HCT116 (cell line): ENCODE measurements around the gene ABCG1. TPM values are rescaled to one million over a fixed set of nuclear protein-coding genes. Genes with fewer than 3 reads are reported as not detected.

ENCODE experiments used
- ATAC-seq: fragments of 200-7000 bp; cut with Tn5 transposase; 2 replicates; pipeline ENCODE4 v1.9.1; 2020; ENCODE audit warnings: mild to moderate bottlenecking, moderate library complexity
- BruUV-seq: library from RNA; stranded (reverse); fragments of 400-500 nt; replicated peaks from 2 replicates; lab custom pipeline; 2021; lab: Mats Ljungman, UMichigan
- CTCF ChIA-PET: fragments of 300-600 bp; sonication (Branson Sonifier 250); formaldehyde crosslinking; loops from one replicate; lab custom pipeline; 2021; ENCODE audit warnings: antibody characterized with exemption; lab: Charles Lee
- POLR2A ChIA-PET: fragments of 300-600, 350-600 bp; sonication (Branson Sonifier 250); formaldehyde crosslinking; loops from one replicate; lab custom pipeline; 2021; ENCODE audit warnings: antibody characterized with exemption; lab: Charles Lee
- RAD21 ChIA-PET, 2 experiments: fragments of 300-600 bp; sonication (Branson Sonifier 250); formaldehyde crosslinking; loops; one replicate each; lab custom pipeline; 2023; ENCODE audit warnings: low total read pairs in 2 of 2; ENCODE audit not compliant: uncharacterized antibody in 2 of 2, unreplicated experiment in 2 of 2, low non-redundant PET in 1 of 2; lab: Charles Lee
- DNase-seq: peaks from one replicate; pipeline ENCODE4 v3.0.0-alpha.2; 2010; ENCODE audit warnings: low read depth, low spot score
- H2AFZ ChIP-seq: fragments of 200-600 bp; shearing (Covaris generic), sonication (generic); 2 replicates; pipeline ENCODE4 v1.6.1; 2017; ENCODE audit warnings: low read depth, mixed run types, mixed read lengths, antibody characterized with exemption, low read length; ENCODE audit not compliant: poor library complexity, severe bottlenecking
- H3K27ac ChIP-seq: 2 replicates; pipeline ENCODE4 v1.5.1; 2012; ENCODE audit warnings: low read depth, low read length
- H3K27me3 ChIP-seq: fragments of 200-600 bp; sonication (generic); 2 replicates; pipeline ENCODE4 v1.6.1; 2016; ENCODE audit warnings: mixed run types, low read length, mixed read lengths; ENCODE audit not compliant: insufficient read depth
- H3K36me3 ChIP-seq, 2 experiments: fragments of 200-500 bp in 1 of 2; fragments of 200-600 bp in 1 of 2; sonication (Bioruptor generic) in 1 of 2; sonication (generic) in 1 of 2; 2 replicates each; pipeline versions ENCODE4 v1.5.1 to v1.6.1; 2014 to 2016; ENCODE audit warnings: low read length in 2 of 2, inconsistent platforms in 1 of 2, mixed read lengths in 1 of 2, mixed run types in 1 of 2; ENCODE audit not compliant: insufficient read depth in 2 of 2, control insufficient read depth in 1 of 2
- H3K4me1 ChIP-seq, 2 experiments: fragments of 200-600 bp in 1 of 2; sonication (generic) in 1 of 2; 2 replicates each; pipeline versions ENCODE4 v1.5.1 to v1.6.1; 2012 to 2017; ENCODE audit warnings: low read length in 2 of 2, inconsistent platforms in 1 of 2, mild to moderate bottlenecking in 1 of 2, mixed read lengths in 1 of 2, mixed run types in 1 of 2, moderate library complexity in 1 of 2; ENCODE audit not compliant: insufficient read depth in 2 of 2, control insufficient read depth in 1 of 2
- H3K4me2 ChIP-seq: fragments of 200-600 bp; sonication (generic); 2 replicates; pipeline ENCODE4 v1.6.1; 2017; ENCODE audit warnings: mixed run types, low read length, mixed read lengths
- H3K4me3 ChIP-seq, 2 experiments: fragments of 200-600 bp in 1 of 2; sonication (generic) in 1 of 2; replicated peaks in 1 of 2; 2 replicates each; pipeline ENCODE4 v1.5.1; 2011 to 2016; ENCODE audit warnings: low read length in 2 of 2, control low read depth in 1 of 2, low read depth in 1 of 2, mild to moderate bottlenecking in 1 of 2, mixed read lengths in 1 of 2, mixed run types in 1 of 2
- H3K79me2 ChIP-seq: fragments of 200-600 bp; sonication (generic); 2 replicates; pipeline ENCODE4 v1.6.1; 2017; ENCODE audit warnings: mild to moderate bottlenecking, mixed run types, low read length, moderate library complexity, mixed read lengths; ENCODE audit not compliant: insufficient read depth
- H3K9ac ChIP-seq: fragments of 200-600 bp; sonication (generic); 2 replicates; pipeline ENCODE4 v1.6.1; 2016; ENCODE audit warnings: low read length, mixed read lengths
- H3K9me2 ChIP-seq: fragments of 200-600 bp; sonication (generic), shearing (Covaris generic); 2 replicates; pipeline ENCODE4 v1.6.1; 2017; ENCODE audit warnings: mixed run types, mild to moderate bottlenecking, moderate library complexity; ENCODE audit not compliant: insufficient read depth
- H3K9me3 ChIP-seq, 2 experiments: fragments of 200-500 bp in 1 of 2; fragments of 200-600 bp in 1 of 2; sonication (Bioruptor generic) in 1 of 2; sonication (generic) in 1 of 2; 2 replicates each; pipeline ENCODE4 v1.6.1; 2014 to 2017; ENCODE audit warnings: low read length in 2 of 2, mixed read lengths in 2 of 2, inconsistent platforms in 1 of 2, low read depth in 1 of 2, mild to moderate bottlenecking in 1 of 2, mixed run types in 1 of 2, moderate library complexity in 1 of 2; ENCODE audit not compliant: control insufficient read depth in 1 of 2, insufficient read depth in 1 of 2
- H4K20me1 ChIP-seq: fragments of 200-600 bp; sonication (generic), shearing (Covaris generic); 2 replicates; pipeline ENCODE4 v1.6.1; 2017; ENCODE audit warnings: mixed run types, mild to moderate bottlenecking, moderate library complexity; ENCODE audit not compliant: insufficient read depth
- CEBPB ChIP-seq: IDR thresholded peaks from 2 replicates; pipeline ENCODE4 v1.6.1; 2012; ENCODE audit warnings: low read depth
- CTCF ChIP-seq, 3 experiments: fragments of 200-600 bp in 1 of 3; sonication (generic) in 1 of 3; IDR thresholded peaks in 2 of 3; conservative IDR thresholded peaks in 1 of 3; 2 replicates each; pipeline ENCODE4 v1.5.1; 2012 to 2017; ENCODE audit warnings: low read depth in 2 of 3, low read length in 2 of 3, antibody characterized with exemption in 1 of 3, borderline replicate concordance in 1 of 3, control low read depth in 1 of 3, mild to moderate bottlenecking in 1 of 3, mixed read lengths in 1 of 3, mixed run types in 1 of 3, moderate library complexity in 1 of 3; ENCODE audit not compliant: insufficient read depth in 1 of 3
- ELF1 ChIP-seq: IDR thresholded peaks from 2 replicates; pipeline ENCODE4 v1.6.1; 2012; ENCODE audit warnings: low read depth, borderline replicate concordance
- EZH2phosphoT487 ChIP-seq: fragments of 200-600 bp; IDR thresholded peaks from 2 replicates; pipeline ENCODE4 v1.6.1; 2018; ENCODE audit warnings: antibody characterized with exemption, borderline replicate concordance
- FOSL1 ChIP-seq: IDR thresholded peaks from 2 replicates; pipeline ENCODE4 v1.6.1; 2012; ENCODE audit warnings: low read depth
- JUND ChIP-seq: IDR thresholded peaks from 2 replicates; pipeline ENCODE4 v1.6.1; 2012
- RAD21 ChIP-seq: IDR thresholded peaks from 2 replicates; pipeline ENCODE4 v1.6.1; 2012; ENCODE audit warnings: low read depth, mild to moderate bottlenecking
- SP1 ChIP-seq: IDR thresholded peaks from 2 replicates; pipeline ENCODE4 v1.6.1; 2012; ENCODE audit warnings: low read depth
- SRF ChIP-seq: IDR thresholded peaks from 2 replicates; pipeline ENCODE4 v1.6.1; 2012; ENCODE audit warnings: low read depth
- TCF7L2 ChIP-seq: IDR thresholded peaks from 2 replicates; pipeline ENCODE4 v1.7.0; 2011; ENCODE audit warnings: borderline replicate concordance, inconsistent platforms; ENCODE audit not compliant: insufficient read depth, insufficient read length; ENCODE audit errors: extremely low read depth
- YY1 ChIP-seq: IDR thresholded peaks from 2 replicates; pipeline ENCODE4 v1.6.1; 2011; ENCODE audit warnings: low read length, low read depth, moderate library complexity, mild to moderate bottlenecking; ENCODE audit not compliant: insufficient replicate concordance; ENCODE audit errors: extremely low read depth
- ZBTB33 ChIP-seq: IDR thresholded peaks from 2 replicates; pipeline ENCODE4 v1.6.1; 2011; ENCODE audit warnings: mild to moderate bottlenecking, low read length, moderate library complexity; ENCODE audit not compliant: insufficient replicate concordance; ENCODE audit errors: extremely low read depth
- ZNF274 ChIP-seq: fragments of 200-500 bp; sonication (Bioruptor generic); IDR thresholded peaks from 2 replicates; pipeline ENCODE4 v1.6.1; 2014; ENCODE audit warnings: mild to moderate bottlenecking, low read depth, low read length, inconsistent platforms
- intact Hi-C: fragments of 100-400 bp; cut with micrococcal nuclease; formaldehyde crosslinking; loops from 2 replicates; pipeline ENCODE4 v1.10.0; 2022
- total RNA-seq: library from RNA; stranded (reverse); gene quantifications from one replicate; pipeline ENCODE4 v1.2.1, GENCODE V29; 2021; ENCODE audit not compliant: unreplicated experiment

Gene ABCG1
- total RNA-seq, 1 experiment from 2014 or later = 1.6 TPM

- RAD21 ChIA-PET = no interaction called here
Observed at GRCh38 chr21:42279888-42280287, 60.9 kb downstream of the ABCG1 start.

More at GRCh38 chr21:42279888-42280287, 60.9 kb downstream of the ABCG1 start:
- BruUV-seq = no TSS peak
- no peak for ATAC-seq
- H3K9me2 ChIP-seq = no peaks in the 10 kb centered on the region
- H3K27ac ChIP-seq = no peak overlapping the region
- H2AFZ ChIP-seq = no peak overlapping the region
- no peak overlapping the region for H3K4me3 ChIP-seq
- H3K27me3 ChIP-seq = no peaks in the 10 kb centered on the region
- POLR2A ChIA-PET = no interaction called here
- no peaks in the 10 kb centered on the region for H3K4me1 ChIP-seq
- TF ChIP-seq ZBTB33 (no peak), SRF (no peak), TCF7L2 (no peak), SP1 (no peak), RAD21 (no peak), FOSL1 (no peak), CEBPB (no peak), CTCF (IDR thresholded peaks at IDR 0.05 in 2 of 3, conservative IDR thresholded peaks at IDR 0.05 in 1 of 3; ENCODE audit: borderline replicate concordance in 1 of 3, insufficient read depth in 1 of 3, low read depth in 2 of 3, low read length in 2 of 3) (no peak), ZNF274 (no peak), EZH2phosphoT487 (no peak), ELF1 (no peak), JUND (no peak), YY1 (no peak)
- TF ChIP-seq, all 23 proteins: peak for 0
- Histone ChIP-seq H4K20me1 (no peaks in the 10 kb centered on the region), H3K4me2 (no peak overlapping the region), H3K9me3 (no peaks in the 10 kb centered on the region), H3K9ac (no peak overlapping the region), H3K36me3 (no peaks in the 10 kb centered on the region), H3K79me2 (no peaks in the 10 kb centered on the region)
- intact Hi-C loops = no loop called here
- DNase-seq = no peak
- CTCF ChIA-PET = interaction anchor here (0.9 to 2.2 kb wide), 2 partner anchors 17 to 21 kb away, joined by 3 to 8 read pairs; no protein-coding TSS in a partner anchor
